ENCODE data around the gene CCDC154.

CCDC154 gene

DNA sequence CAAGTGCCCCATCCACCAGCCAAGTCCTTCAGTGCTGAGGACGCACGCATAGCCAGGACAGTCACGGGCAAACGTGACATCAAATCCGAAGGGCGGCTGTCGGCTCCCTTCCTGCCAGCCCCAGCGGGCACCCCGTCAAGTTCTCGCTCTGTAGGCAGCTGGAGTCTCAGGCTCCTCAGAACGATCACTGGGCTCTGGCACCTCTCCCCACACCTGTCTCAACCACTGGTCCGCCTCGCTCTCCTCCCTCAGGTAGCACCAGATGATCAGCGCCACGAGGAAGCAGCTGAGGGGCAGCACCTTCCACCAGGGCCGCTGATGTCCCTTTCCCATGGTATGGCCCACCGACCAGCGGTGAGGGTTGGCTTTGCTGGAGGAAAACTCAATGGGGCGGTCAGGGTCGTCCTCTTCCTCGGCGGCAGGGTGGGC, 24.2 kb downstream of the CCDC154 start:
- no peak for DNase-seq

DNA sequence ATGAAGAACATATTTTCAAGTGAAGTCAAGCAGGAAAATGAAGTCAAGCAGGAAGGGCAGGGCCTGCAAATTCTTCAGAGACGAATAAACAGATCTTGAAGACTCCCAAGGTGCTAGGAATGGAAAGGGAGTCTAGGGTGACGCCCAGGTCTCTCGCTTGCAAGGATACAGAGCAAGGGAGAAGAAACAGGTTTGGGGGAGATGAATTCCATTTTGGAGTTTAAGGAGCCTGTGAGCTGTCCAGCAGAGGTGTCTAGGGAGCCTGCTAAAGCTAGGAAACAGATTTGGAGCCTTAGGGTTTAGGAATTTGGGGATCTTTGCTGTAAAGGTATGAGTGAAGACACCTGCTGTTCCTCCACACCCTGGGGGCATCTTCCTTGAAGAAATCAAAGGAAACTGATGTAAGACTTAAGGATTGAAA, 27.8 kb downstream of the CCDC154 start:
- no peak for DNase-seq

DNA sequence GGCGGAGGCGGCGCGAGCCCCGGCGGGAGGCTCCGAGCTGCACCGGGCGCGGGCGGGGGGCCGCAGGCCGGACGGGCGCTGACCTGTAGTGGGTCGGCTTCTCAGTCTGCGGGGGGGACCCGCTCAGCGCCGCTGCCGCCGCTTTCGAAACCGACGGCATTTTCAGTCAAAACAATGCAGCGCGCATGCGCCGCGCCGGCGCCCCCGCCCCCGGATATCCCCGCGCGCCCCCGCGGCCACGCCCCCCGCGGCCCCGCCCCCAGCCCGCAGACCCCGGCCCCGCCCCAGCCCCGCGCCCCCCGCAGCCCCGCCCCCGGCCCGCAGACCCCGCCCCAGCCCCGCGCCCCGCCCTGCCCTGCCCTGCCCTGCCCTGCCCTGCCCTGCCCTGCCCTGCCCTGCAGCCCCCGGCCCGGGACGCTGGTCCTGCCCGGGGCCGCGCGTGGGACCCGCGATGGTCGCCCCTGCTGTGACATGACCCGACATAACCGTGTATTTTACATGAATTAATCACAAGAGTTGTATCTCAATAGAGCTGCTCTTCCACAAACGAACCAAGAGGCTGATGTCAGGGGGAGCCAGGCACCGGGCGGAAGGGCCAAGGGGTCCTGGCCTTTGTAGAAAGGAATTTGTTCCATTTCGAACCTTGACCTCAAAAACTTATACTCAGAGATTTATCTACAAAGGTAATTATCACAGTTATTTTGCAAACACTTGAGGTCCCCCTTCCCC, 29.7 kb downstream of the CCDC154 start, which contains the start of gene UNKL:
UNKL (minus strand) TSS at position 173 of the 729 bp plus-strand sequence; CDS start at position 160, 13 bp downstream.
- DNase-seq: peak; percentile 84

DNA sequence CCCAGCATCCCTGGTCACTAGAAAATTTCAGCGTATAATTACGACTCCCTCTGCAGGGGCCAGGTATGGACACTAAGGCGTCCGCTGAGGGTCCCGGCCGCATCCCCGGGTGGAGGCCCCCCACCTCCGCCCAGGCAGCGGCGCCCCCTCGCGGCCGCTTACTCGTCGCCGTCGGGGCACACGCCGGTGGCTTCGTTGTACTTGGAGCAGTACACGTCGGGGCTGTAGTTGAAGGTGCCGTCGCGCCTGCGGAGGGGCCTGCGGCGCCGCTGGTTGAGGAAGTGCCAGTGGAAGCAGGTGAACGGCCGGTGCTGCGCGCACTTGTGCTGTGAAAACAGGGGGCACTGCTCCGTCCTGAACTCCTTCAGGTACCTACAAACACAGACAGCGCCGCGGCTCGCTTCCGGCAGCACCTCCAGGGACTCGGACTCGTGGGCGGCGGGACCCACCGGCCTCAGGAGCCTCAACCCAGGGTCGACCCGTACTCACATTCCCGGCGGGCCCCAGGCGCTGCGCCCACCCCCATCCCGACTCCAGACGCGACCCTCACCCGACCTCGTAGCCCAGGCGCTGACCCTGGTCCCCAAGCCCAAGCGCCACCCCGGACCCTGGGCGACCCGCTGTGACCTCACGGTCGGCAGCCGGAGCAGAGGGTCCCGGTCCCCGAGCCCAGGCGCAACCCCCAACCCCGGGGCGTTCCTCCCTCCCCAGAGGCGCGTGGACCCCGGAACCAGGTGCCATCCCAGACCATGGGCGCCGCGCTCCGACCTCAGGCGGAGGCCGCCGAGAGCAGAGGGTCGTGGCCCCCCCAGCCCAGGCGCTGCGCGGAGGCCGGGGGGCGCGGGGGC, 30.4 kb downstream of the CCDC154 start:
- peak; percentile 70 for DNase-seq

DNA sequence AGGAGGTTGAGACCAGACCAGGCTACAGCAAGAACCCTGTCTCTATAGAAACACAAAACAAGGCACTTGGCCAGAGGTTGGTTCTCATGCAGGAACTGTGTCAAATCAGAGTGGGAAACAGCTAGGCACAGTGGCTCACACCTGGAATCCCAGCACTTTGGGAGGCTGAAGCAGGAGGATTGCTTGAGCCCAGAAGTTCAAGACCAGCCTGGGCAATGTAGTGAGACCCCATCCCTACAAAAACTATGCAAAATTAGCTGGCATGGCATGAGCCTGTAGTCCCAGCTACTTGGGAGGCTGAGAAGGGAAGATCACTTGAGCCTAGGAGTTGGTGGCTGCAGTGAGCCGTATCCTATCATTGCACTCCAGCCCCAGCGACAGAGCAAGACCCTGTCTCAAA, 31.5 kb downstream of the CCDC154 start:
- DNase-seq: no peak

DNA sequence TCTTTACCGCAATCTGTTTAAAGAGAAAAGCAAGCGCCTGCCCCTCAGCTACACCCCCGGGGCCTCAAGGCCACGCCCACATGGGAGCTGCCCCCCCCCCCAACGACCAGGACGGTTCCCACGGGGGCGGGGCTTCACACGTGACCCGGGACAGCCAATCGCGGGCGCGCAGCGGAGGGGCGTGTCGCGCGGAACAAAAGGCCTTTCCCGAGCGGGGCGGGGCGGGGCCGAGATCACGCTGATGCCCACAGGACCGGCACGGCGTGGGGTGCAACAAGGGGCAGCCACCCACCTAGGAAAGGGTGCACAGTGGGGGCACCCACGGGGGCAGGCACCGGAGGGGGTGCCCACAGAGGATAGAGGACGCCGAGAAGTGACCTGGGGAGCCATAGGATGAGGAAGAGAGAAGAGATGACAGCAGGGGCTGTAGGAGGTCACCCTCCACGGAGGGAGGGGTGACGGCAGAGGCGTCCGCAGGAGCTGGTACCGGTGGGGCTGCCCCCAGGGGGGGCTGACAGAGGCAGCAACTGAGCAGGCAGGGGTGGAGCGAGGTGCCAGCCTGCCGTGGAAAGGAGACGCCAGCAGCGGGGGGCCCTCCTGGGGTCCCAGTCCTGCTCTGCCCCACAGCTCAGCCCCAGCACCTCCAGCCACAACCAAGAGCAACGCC, 36.1 kb downstream of the CCDC154 start:
- DNase-seq: peak; percentile 97

DNA sequence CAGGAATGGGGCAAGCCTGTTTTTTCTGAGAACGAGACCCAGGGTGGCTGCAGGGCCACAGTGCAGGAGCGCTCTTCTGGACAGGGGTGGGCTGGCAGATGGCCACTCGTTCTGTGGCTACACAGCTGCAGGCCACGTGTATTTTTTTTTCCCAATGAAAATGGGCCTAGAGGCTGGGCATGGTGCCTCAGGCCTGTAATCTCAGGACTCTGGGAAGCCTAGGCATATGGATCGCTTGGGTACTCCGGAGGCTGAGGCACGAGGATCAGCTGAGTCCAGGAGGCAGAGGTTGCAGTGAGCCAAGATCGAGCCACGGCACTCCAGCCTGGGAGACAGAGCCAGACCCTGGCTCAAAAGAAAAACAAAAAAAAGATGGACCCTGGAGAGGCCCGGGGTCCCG, 36.6 kb downstream of the CCDC154 start:
- no peak for DNase-seq

DNA sequence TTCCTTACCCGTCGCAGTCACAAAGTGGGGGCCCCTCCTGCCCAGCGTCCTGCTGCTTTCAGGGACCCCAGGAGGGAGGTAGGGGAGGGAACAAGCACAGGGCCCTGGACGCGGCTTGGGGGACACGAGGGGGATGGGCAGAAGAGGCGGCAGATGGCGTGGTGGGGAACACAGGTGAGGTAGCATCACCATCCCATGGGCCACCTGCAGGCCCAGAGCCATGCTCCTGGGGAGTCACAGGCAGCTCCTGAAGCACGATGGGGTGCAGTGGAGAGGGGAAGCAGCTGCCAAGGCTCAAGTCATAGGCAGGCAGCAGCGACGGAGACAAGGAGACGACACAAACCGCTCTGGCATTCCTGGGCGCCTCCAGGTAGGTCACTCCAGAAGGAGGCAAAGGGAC, 40.6 kb downstream of the CCDC154 start:
- DNase-seq: no peak

DNA sequence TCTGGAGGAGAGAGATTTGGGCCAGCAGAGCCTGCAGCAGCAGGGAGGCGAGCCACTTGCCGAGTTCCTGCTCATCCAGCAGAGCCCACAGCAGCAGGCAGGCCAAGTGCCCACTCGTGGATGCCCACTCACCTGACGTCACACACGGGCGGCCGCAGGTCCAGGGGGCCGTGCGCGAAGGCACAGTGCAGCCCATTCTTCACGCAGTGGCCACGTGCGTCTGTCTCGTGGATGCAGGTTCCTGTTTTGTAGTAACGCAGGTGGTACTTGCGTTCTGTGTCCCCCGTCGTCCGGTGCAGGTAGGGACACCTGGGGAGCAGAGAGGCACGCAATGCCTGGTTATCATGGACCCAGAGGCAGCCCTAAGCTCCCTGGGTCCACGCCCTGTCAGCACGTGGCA, 41.3 kb downstream of the CCDC154 start:
- no peak for DNase-seq

DNA sequence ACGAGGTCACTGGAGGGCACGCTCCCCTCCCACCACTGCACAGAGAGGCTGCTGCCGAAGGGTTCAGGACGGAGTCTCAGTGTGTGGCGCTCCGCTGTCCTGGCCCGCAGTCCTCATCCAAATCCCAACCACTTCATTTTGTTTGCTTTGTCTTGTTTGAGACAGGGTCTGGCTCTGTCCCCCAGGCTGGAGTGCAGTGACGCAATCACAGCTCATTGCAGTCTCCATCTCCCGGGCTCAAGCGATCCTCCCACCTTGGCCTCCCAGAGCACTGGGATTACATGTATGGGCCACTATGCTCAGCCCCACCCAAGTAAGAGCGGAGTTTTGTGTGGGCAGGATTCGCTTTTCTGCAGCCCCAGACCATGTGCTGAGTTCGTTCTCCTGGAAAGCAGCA, 42.6 kb downstream of the CCDC154 start:
- no peak for DNase-seq

DNA sequence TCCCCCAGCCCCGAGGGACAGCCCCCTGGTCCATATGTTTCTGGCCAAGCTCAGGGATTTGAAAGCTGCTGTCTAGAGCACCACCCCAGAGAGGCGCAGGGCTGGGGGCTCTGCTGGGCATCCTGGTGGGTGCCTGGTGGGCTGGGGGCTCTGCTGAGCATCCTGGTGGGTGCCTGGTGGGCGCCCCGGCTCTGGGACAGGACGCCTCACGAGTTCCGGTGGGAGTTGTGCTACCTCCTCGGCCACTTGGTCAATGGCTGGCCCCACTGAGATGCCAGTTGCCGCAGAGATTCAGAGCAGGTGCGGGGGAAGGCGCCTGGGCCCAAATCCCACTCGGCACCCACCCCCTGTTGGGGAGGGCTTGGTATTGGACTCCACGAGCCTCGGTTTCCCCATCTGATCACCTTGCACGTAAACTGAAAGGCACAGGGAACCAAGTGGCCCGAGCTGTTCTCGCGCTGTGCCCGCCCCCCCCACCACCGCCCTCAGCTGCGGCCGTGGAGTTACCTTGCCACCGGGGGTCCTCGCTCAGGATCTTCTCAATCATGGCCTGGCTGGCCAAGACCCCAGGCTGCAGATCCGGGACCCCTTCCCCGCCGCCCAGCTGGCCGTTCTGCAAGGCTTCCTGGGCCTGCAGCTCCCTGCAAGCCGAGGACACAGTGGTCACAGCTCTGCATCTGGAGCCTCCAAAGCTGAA, 43.1 kb downstream of the CCDC154 start:
- DNase-seq: no peak

DNA sequence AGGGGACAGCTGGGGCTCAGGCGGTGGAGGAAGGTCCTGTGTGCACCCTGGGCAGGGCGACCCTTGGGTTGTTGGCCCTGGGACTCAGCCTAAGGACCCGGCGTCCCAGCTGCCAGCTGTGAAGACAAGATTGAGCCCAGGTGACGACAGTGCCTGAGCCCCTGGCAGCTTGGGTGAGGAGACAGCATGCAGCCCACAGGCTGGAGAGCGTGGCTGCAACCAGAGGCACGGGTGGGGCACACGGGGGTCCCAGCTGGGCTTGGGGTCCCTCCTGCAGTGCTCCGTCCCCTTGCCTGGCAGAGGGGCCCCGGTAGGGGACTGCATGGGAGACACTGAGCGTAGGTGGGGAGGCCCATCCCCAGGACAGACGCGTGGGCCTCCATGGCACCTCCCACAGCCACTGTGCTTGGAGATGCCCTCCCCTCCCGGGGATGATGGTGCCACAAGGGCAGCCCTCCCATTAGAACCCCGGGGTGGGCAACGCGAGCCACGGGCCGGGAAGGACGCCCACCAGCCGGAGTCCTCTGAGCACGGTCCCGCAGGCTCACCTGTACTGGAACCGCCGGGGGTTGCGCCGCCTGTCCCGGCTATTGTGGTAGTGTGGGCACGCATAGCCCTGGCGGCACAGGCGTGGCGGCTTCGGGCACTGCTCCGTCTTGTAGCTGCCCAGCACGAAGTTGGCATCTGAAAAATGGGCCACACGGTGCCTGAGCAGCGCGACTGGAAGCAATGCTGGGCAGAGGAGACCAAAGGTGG, 45.4 kb downstream of the CCDC154 start:
- no peak for DNase-seq

DNA sequence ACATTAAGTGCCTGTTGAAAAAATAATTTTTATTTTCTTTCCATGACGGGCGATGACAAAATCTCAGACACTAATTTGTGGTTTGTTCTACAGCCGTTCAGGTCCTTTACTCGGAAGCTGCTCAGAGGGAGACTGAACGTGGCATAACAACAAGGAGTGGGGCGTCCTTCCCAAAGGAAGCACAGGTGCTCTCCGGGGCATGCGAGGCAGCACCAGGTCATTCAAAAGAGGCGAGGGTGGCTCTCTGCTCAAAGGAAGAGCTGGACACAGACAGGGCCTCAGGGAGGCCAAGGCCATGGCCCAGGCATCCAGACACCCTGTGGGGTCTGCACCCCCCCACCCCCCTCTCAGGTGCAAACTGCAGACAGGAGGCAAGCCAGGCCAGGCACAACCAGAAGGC, 46.0 kb downstream of the CCDC154 start:
- no peak for DNase-seq

DNA sequence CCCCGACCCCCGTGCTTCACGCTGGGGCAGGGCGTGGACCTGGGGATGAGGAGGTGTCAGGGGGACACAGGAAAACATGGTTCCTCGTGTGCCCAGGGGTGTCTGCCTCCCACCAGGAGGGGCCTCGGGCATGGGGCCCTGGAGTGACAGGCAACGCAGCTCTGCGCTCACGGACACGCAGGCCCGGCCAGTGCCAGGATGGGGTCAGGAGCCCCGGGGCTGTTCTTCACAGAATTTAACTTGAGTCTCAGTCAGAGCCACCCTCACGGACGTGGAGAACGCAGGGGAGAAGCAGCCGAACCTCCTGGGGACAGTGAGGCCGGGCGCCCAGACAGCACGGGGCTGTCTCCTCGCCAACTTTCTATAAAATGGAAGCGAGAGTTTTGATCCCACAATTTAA, 46.6 kb downstream of the CCDC154 start:
- DNase-seq: no peak

DNA sequence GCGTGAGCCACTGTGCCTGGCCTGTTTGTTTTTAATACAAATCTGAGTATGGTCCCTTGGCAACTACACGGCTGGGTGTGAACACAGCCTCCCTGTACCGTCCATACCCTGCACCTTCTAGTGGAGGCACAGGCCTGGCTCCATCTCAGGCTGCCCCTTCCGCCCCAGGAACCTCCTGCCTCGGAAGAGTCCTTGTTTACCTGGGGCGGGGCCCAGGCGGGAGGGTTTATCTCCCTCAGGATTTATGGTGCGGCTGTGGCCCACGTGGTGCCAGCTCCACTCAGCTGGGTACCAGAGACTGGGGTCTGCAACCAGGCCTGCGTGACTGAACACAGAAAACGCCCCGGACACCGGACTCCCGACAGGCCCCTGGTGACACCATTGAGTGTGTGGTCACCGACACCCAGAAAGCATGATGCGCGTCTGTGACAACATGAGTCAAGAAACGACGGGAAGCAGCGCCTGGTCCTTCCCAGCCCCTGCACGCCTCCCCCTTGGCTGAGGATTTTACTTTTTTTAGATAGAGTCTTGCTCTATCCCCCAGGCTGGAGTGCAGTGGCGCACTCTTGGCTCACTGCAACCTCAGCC, 48.8 kb downstream of the CCDC154 start:
- DNase-seq: no peak

DNA sequence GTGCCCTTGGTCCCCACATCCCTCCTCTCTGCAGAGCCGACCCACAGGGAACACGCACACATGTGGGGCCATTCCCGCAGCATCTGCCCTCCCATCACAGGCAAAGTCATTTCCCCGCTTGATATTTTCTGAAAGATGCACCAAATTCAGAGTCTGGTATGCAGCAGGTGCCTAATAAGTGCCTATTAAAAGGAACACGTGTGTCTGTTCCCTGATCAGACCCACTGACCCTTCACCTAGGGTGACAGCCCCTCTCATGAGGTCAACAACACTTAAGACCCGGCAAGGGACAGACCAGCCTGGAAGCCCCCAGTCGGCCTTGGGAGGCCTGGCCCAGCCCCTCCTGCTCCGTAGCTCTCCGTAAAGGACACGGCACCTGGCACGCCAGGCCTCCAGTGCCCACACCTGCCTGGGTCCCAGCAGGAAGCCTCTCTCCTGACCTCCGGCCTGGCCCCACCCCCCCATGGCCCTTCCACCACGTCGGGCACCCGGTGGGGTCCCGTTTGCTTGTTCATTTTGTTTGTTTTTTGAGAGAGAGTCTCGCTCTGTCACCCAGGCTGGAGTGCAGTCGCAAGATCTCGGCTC, 49.9 kb downstream of the CCDC154 start:
- DNase-seq: no peak

DNA sequence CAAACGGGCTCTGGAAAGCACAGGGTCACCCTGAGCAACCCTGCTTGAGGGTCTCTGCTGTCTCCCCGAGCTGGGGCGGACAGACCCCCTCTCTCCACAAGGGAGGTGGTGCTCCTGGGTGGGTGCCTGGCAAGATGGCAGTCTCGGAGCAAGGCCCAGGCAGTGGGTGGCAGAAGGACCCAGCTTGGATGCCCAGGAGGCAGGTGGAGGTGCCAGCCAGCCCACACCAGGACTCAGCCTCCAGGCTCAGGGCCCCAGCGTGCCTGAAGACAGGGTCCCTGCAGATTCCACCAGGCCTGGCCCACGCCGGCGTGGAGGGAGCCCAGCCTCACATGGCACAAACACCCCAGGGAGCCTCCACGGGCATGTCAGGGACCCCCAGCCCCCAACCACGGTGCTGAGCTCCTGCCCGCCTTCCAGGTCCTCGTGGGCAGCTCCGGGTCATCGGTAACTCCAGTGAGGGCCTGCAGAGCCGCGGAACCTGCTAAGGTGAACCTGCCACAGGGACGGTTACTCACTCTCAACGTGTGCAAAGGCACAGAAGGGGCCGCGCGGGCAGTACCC, 50.7 kb downstream of the CCDC154 start:
- DNase-seq: no peak

DNA sequence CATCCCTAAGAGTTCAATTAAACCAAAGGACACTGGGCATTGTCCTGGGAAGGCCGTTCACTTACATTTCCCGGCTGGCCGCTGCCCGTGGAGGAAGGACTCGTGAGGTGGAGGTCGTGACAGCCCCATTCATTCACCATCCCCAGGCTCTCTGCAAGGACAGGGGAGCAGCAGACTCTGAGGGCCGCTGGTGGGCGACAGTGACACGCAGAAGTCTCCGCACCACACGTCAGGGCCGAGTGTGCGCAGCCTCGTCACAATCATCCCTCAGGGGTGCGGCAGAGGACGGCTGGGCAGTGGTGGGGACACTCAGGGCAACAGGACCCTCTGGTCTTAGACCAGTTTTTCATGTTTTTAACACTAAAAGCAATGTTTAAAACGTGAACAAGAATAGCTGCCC, 51.5 kb downstream of the CCDC154 start:
- DNase-seq: no peak

DNA sequence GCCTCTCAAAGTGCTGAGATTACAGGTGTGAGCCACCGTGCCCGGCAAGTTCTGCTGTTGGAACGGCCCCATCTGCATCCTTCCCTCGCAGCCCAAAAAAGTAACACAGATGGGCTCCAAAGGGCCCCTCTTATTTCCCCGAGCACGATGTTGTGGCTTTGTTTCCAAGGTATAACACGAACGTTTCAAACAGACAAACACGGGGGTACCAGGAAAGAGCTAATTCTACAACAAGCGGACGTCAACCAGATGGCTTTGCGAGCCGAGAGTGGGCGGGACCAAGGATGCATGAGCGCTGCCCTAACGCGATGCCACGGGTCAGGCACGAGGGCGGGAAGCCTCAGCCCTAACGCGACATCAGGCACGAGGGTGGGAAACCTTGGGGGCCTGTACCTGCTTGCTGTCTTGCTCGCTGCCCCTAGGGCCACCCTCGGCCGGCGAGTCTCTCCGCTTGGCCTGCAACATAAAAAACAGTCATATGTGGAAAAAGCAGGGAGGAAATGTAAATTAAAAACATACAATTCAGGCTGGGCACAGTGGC, 54.0 kb downstream of the CCDC154 start:
- DNase-seq: no peak

DNA sequence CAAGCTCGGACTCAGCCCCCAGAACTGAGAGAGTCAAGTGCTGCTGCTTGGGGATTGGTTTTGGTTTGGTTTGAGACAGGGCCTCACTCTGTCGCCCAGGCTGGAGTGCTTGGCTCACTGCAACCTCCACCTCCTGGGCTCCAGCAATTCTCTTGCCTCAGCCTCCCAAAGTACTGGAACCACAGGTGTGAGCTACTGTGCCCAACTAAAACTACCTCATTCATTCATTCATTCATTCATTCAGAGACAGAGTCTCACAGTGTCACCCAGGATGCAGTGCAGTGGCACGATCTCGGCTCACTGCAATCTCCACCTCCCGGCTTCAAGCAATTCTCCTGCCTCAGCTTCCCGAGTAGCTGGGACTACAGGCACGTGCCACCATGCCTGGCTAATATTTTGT, 54.6 kb downstream of the CCDC154 start:
- DNase-seq: no peak

DNA sequence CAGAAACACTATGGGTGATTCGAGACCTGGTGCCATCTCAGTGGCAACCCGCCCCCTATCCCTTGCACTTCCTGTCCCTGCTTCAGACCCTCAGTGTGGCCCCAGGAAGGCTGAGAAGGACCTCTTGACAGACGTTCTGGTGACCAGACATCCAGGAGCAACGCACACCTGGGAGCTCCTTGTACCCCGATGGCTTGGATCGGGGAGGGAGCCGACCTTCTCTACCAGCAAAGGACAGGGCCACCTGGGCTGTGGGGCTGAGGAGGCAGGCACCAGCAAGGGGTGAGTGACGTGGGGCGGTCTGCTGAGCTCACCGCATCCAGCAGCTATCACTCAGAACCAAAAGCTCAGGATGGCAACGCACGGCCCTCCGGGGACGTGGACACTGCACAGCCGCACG, 57.0 kb downstream of the CCDC154 start:
- no peak for DNase-seq

Measured in eye (tissue), 1 donor.